Endothelial cell of umbilical vein (primary cell): ENCODE data around the gene EPS8L2. TPM values are rescaled to one million over a fixed set of nuclear protein-coding genes. Genes with fewer than 3 reads are reported as not detected.

Experiments
- BruUV-seq: library from RNA; stranded (reverse); fragments of 400-500 nt; replicated peaks from 2 replicates; lab custom pipeline; 2021; lab: Mats Ljungman, UMichigan
- CTCF ChIA-PET: fragments of 300-600, 350-600 bp; sonication (Branson Sonifier 250); formaldehyde crosslinking; loops from one replicate; lab custom pipeline; 2021; ENCODE audit warnings: antibody characterized with exemption, inconsistent platforms; lab: Charles Lee
- POLR2A ChIA-PET: fragments of 300-600, 350-600 bp; sonication (Branson Sonifier 250); formaldehyde crosslinking; loops from one replicate; lab custom pipeline; 2021; ENCODE audit warnings: antibody characterized with exemption, inconsistent platforms; lab: Charles Lee
- DNase-seq: peaks from one replicate; pipeline ENCODE4 v3.0.0-alpha.2; 2011; ENCODE audit warnings: low read depth, low spot score
- FAIRE-seq: peaks from 2 replicates; lab custom pipeline; 2011; peaks lifted over from hg19 to GRCh38; lab: Jason Lieb, UNC
- H2AFZ ChIP-seq: 2 replicates; pipeline ENCODE4 v1.6.0; 2012; ENCODE audit warnings: low read depth, low read length, control low read depth, inconsistent platforms
- H3K27ac ChIP-seq: 2 replicates; pipeline ENCODE4 v1.5.1; 2011; ENCODE audit warnings: low read depth, mild to moderate bottlenecking, control low read depth, low read length, moderate library complexity; ENCODE audit not compliant: insufficient read depth
- H3K27me3 ChIP-seq, 2 experiments: 2 replicates each; pipeline versions ENCODE4 v1.6.0 to v1.6.1; 2011; ENCODE audit warnings: low read length in 2 of 2, mixed read lengths in 1 of 2; ENCODE audit not compliant: control insufficient read depth in 2 of 2, insufficient read depth in 2 of 2
- H3K36me3 ChIP-seq, 2 experiments: 2 replicates in 1 of 2; 3 replicates in 1 of 2; pipeline ENCODE4 v1.5.1; 2011; ENCODE audit warnings: low read length in 2 of 2, mild to moderate bottlenecking in 1 of 2, moderate library complexity in 1 of 2; ENCODE audit not compliant: control insufficient read depth in 2 of 2, insufficient read depth in 2 of 2; ENCODE audit errors: extremely low read depth in 1 of 2
- H3K4me1 ChIP-seq: 3 replicates; pipeline ENCODE4 v1.5.1; 2011; ENCODE audit warnings: mild to moderate bottlenecking, low read length; ENCODE audit not compliant: control insufficient read depth, insufficient read depth; ENCODE audit errors: extremely low read depth
- H3K4me2 ChIP-seq: 2 replicates; pipeline ENCODE4 v1.6.1; 2011; ENCODE audit warnings: low read length, control low read depth, mixed read lengths; ENCODE audit not compliant: insufficient read depth
- H3K4me3 ChIP-seq, 3 experiments: fragments of 200-600 bp in 1 of 3; sonication (generic), shearing (Covaris generic) in 1 of 3; replicated peaks in 1 of 3; 2 replicates each; pipeline ENCODE4 v1.5.1; 2011 to 2016; ENCODE audit warnings: control low read depth in 3 of 3, low read length in 3 of 3, mild to moderate bottlenecking in 2 of 3, inconsistent platforms in 1 of 3, low read depth in 1 of 3, moderate library complexity in 1 of 3; ENCODE audit not compliant: insufficient read depth in 1 of 3
- H3K79me2 ChIP-seq: 2 replicates; pipeline ENCODE4 v1.6.0; 2012; ENCODE audit warnings: low read length, inconsistent platforms; ENCODE audit not compliant: control insufficient read depth, insufficient read depth
- H3K9ac ChIP-seq: replicated peaks from 2 replicates; pipeline ENCODE3; 2011; ENCODE audit warnings: low read length, control low read depth; ENCODE audit not compliant: insufficient read depth; ENCODE audit errors: extremely low read depth
- H3K9me1 ChIP-seq: replicated peaks from 3 replicates; pipeline ENCODE4 v1.6.0; 2011; ENCODE audit warnings: mild to moderate bottlenecking, low read length; ENCODE audit not compliant: control insufficient read depth, insufficient read depth; ENCODE audit errors: extremely low read depth
- H3K9me3 ChIP-seq: replicated peaks from 2 replicates; pipeline ENCODE4 v1.5.1; 2012; ENCODE audit warnings: low read length, inconsistent platforms; ENCODE audit not compliant: control insufficient read depth, insufficient read depth
- H4K20me1 ChIP-seq: replicated peaks from 2 replicates; pipeline ENCODE3; 2011; ENCODE audit warnings: mild to moderate bottlenecking, low read length; ENCODE audit not compliant: control insufficient read depth, insufficient read depth; ENCODE audit errors: extremely low read depth
- EZH2 ChIP-seq: IDR thresholded peaks from 2 replicates; pipeline ENCODE4 v1.6.1; 2012; ENCODE audit warnings: borderline replicate concordance, low read depth, mild to moderate bottlenecking, moderate library complexity, low read length, inconsistent platforms; ENCODE audit not compliant: severe bottlenecking
- FOS ChIP-seq: IDR thresholded peaks from 2 replicates; pipeline ENCODE4 v1.6.1; 2011; ENCODE audit warnings: mild to moderate bottlenecking, low read length, moderate library complexity, borderline replicate concordance; ENCODE audit not compliant: insufficient read depth
- GATA2 ChIP-seq: IDR thresholded peaks from 2 replicates; pipeline ENCODE4 v1.7.0; 2011; ENCODE audit warnings: low read depth, mild to moderate bottlenecking, moderate library complexity, mixed read lengths, low read length; ENCODE audit not compliant: insufficient read length, insufficient read depth
- JUN ChIP-seq: IDR thresholded peaks from 2 replicates; pipeline ENCODE4 v1.6.1; 2011; ENCODE audit warnings: borderline replicate concordance, low read depth; ENCODE audit not compliant: insufficient read length, insufficient read depth
- MYC ChIP-seq: IDR thresholded peaks from one replicate; pipeline ENCODE4 v1.6.1; 2011; ENCODE audit warnings: mild to moderate bottlenecking, low read depth, low read length
- POLR2A ChIP-seq: IDR thresholded peaks from 2 replicates; pipeline ENCODE4 v1.6.1; 2012; ENCODE audit warnings: low read depth, mild to moderate bottlenecking, control low read depth, low read length
- POLR2AphosphoS5 ChIP-seq: IDR thresholded peaks from 2 replicates; pipeline ENCODE4 v1.6.1; 2012; ENCODE audit warnings: low read depth, mild to moderate bottlenecking, control low read depth, low read length, moderate library complexity; ENCODE audit not compliant: insufficient read depth
- dilution Hi-C: fragments of 300-500 bp; cut with MboI; formaldehyde crosslinking; loops from one replicate; pipeline ENCODE4 v1.15.0; 2019; ENCODE audit warnings: low sequenced_read_pairs; ENCODE audit not compliant: extremely low pct_ligation_motif_present
- intact Hi-C: fragments of 100-400 bp; cut with micrococcal nuclease; formaldehyde crosslinking; loops from one replicate; pipeline ENCODE4 v1.10.0; 2022
- polyA plus RNA-seq, 4 experiments: library from polyadenylated mRNA; depleted of rRNA in 3 of 4; stranded (reverse) in 3 of 4; unstranded in 1 of 4; fragments of >200 nt; gene quantifications; 2 replicates each; pipeline versions ENCODE4 v1.2.1 to v1.2.3, GENCODE V29; 2011 to 2012; ENCODE audit warnings: missing spikeins in 1 of 4
- total RNA-seq: library from RNA; stranded (reverse); gene quantifications from 2 replicates; pipeline ENCODE4 v1.2.3, GENCODE V29; 2021
- TF ChIP-seq, protein P1 (sequence below): IDR thresholded peaks from 2 replicates; pipeline ENCODE4 v1.6.1; 2011; ENCODE audit not compliant: insufficient read depth, insufficient read length
- TF ChIP-seq, protein P2 (sequence below), 2 donors: IDR thresholded peaks; 1 replicate in 1 of 2; 2 replicates in 1 of 2; pipeline ENCODE4 v1.5.1; 2011; ENCODE audit warnings: low read length in 2 of 2, mild to moderate bottlenecking in 2 of 2, moderate library complexity in 2 of 2, control low read depth in 1 of 2, inconsistent platforms in 1 of 2, low read depth in 1 of 2; ENCODE audit not compliant: insufficient read depth in 1 of 2; ENCODE audit errors: extremely low read depth in 1 of 2

Gene EPS8L2
- total and polyA plus RNA-seq, 2 donors (not counting 3 experiments of a cell fraction or from before 2014, with no cell fraction given): 5.2 to 12.5 TPM

DNA sequence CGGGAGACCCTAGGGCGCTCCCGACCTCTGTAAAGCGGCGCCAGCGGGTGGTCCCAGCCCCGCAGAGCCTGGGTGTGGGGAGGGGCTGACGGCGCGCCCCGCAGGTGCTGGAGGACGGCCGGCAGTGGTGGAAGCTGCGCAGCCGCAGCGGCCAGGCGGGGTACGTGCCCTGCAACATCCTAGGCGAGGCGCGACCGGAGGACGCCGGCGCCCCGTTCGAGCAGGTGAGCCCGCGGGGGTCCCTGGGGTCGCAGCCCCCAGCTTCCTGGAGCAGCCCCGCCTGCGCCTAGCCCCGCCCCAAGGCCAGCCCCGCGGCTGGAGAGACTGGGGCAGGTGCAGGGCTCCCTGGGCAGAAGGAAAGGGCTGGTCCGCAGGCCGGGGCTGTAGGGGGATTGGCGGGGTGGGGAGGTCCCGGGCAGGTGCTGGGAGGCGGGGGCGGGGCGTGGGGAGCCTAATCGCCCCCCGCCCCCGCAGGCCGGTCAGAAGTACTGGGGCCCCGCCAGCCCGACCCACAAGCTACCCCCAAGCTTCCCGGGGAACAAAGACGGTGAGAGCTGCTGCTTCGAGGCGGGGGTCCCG lies 19.7 kb downstream of the EPS8L2 start:
- Histone ChIP-seq H3K9me3 (no peaks in the 10 kb centered on the region), H3K27ac (no peak overlapping the region), H3K9me1 (no peaks in the 10 kb centered on the region), H3K36me3 (no peaks in the 10 kb centered on the region), H3K4me1 (peaks cover 3% of the 10 kb centered on the region), H3K9ac (no peak overlapping the region), H2AFZ (no peak overlapping the region), H3K4me2 (no peak overlapping the region), H4K20me1 (no peaks in the 10 kb centered on the region), H3K79me2 (no peaks in the 10 kb centered on the region), H3K4me3 (no peak overlapping the region), H3K27me3 (peaks cover 16 to 22% of the 10 kb centered on the region in 2 experiments)
- no peak for DNase-seq
- ChIA-PET CTCF (interaction anchor here (0.6 to 3.7 kb wide), 12 partner anchors 9 to 175 kb away, joined by 3 to 26 read pairs (median 4); partner anchors contain the start of genes DEAF1, TALDO1 and TMEM80), POLR2A (no interaction called here)
- no TSS peak for BruUV-seq
- no peak for TF ChIP-seq EZH2
- no peak for TF ChIP-seq JUN
- no peak for TF ChIP-seq MYC
- TF ChIP-seq, protein P1, sequence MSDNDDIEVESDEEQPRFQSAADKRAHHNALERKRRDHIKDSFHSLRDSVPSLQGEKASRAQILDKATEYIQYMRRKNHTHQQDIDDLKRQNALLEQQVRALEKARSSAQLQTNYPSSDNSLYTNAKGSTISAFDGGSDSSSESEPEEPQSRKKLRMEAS: no peak
- TF ChIP-seq GATA2: no peak
- TF ChIP-seq POLR2A: no peak
- TF ChIP-seq, protein P2, sequence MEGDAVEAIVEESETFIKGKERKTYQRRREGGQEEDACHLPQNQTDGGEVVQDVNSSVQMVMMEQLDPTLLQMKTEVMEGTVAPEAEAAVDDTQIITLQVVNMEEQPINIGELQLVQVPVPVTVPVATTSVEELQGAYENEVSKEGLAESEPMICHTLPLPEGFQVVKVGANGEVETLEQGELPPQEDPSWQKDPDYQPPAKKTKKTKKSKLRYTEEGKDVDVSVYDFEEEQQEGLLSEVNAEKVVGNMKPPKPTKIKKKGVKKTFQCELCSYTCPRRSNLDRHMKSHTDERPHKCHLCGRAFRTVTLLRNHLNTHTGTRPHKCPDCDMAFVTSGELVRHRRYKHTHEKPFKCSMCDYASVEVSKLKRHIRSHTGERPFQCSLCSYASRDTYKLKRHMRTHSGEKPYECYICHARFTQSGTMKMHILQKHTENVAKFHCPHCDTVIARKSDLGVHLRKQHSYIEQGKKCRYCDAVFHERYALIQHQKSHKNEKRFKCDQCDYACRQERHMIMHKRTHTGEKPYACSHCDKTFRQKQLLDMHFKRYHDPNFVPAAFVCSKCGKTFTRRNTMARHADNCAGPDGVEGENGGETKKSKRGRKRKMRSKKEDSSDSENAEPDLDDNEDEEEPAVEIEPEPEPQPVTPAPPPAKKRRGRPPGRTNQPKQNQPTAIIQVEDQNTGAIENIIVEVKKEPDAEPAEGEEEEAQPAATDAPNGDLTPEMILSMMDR (IDR thresholded peaks at IDR 0.05; ENCODE audit: extremely low read depth in 1 of 2, insufficient read depth in 1 of 2, low read depth in 1 of 2, low read length in 2 of 2): no peak
- TF ChIP-seq FOS: no peak
- no peak for TF ChIP-seq POLR2AphosphoS5
- dilution Hi-C loops: no loop called here
- intact Hi-C loops: loop anchor here (5.0 kb wide), 1 partner anchor 168 kb away; no protein-coding TSS in a partner anchor
- no peak for FAIRE-seq
